HT-29 (cell line): Measurements from ENCODE around the gene COBLL1. TPM values are rescaled to one million over a fixed set of nuclear protein-coding genes. Genes with fewer than 3 reads are reported as not detected.
A peak's percentile ranks its signal among the peaks of the same experiment; 100 is the strongest.

ENCODE experiments used
- DNase-seq: peaks from one replicate; pipeline ENCODE4 v3.0.0-alpha.2; 2015; ENCODE audit warnings: low spot score
- total RNA-seq: library from RNA; depleted of rRNA; stranded (reverse); fragments of >200 nt; shearing (Covaris generic); gene quantifications from 2 replicates; pipeline ENCODE4 v1.2.3, GENCODE V29; 2014

The COBLL1 gene
- total RNA-seq, 1 experiment from 2014 or later: 12.4 TPM

DNA sequence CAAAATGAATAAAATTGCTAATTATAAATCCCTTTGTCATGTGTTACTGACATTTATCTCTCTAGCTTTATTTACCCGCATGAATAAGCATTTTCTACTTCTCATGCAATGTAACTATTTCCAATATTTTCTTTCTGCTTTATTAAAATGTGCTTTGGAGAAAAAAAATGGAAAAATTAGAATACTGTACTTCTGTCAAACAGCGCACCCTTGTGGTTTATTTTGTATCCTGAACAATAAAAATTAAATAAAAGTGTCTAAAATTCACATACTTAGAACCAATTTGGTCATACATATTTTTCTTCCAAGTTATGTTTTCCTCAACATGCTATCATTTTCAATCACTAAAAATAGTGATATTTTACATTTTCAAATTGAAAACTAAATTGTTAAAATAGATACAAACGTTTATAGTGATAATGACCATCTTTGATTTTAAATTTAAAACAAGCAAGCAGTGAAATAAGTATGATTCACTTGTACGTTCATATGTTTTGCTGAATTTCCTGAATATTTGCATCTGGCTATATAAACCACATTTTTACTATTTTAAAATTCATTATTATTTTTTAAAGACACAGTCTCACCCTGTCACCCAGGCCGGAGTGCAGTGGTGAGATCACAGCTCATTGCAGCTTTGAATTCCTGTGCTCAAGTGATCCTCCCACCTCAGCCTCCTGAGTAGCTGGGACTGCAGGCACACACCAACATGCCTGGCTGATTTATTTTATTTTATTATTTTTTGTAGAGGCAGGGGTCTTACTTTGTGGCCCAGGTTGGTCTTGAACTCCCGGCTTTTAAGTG, 124.4 kb downstream of the COBLL1 start:
- peak; percentile 54 for DNase-seq

- no peak for DNase-seq
Measured at GRCh38 chr2:164714471-164714870, 127.2 kb downstream of the COBLL1 start.

DNA sequence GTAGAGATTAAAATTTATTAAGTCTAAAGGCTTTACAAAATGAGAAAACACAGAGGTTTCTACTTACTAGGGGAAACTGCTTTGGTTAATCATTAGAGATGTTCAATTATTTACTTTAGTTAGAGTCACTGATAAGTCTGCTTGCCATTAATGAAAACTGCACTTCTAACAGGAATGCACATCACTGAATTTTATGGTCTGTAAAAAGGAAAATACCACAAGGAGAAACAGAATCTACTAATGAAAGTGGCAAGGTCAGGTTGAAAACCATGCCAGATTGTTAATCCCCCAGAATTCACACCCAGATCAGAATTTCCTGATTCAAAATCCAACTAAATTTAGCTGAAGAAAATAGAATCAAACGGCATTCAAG, 129.9 kb downstream of the COBLL1 start:
- DNase-seq: peak; percentile 77

- peak; percentile 85 for DNase-seq
Measured at GRCh38 chr2:164710837-164711765, 130.5 kb downstream of the COBLL1 start.

- DNase-seq: peak; percentile 24
Measured at GRCh38 chr2:164710252-164710836, 131.3 kb downstream of the COBLL1 start.

GRCh38 chr2:164706522-164706921, 135.1 kb downstream of the COBLL1 start:
- DNase-seq: no peak

GRCh38 chr2:164705412-164706167, 136.0 kb downstream of the COBLL1 start:
- DNase-seq: no peak

- DNase-seq: no peak
Measured at GRCh38 chr2:164703915-164704706, 137.5 kb downstream of the COBLL1 start.

- no peak for DNase-seq
Measured at GRCh38 chr2:164701565-164701964, 140.1 kb downstream of the COBLL1 start.

DNA sequence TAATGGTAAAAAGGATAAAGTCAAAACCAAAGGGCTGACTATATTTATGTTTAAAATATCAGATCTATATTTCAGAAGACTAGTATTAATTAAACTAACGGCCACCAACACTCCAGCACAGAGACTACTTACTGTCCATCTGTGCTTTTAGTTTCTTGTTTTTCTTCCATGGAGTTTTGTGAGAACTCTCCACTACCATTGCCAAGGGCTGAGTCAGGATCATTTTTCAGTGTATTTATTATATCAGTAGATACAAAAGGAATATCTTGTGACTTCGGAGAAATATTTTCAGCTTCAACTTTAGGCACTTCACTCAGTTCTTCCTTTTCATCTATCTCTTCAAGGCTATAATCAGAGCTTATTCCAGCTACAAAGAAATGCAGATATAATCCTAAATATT, 141.2 kb downstream of the COBLL1 start:
- DNase-seq: no peak

DNA sequence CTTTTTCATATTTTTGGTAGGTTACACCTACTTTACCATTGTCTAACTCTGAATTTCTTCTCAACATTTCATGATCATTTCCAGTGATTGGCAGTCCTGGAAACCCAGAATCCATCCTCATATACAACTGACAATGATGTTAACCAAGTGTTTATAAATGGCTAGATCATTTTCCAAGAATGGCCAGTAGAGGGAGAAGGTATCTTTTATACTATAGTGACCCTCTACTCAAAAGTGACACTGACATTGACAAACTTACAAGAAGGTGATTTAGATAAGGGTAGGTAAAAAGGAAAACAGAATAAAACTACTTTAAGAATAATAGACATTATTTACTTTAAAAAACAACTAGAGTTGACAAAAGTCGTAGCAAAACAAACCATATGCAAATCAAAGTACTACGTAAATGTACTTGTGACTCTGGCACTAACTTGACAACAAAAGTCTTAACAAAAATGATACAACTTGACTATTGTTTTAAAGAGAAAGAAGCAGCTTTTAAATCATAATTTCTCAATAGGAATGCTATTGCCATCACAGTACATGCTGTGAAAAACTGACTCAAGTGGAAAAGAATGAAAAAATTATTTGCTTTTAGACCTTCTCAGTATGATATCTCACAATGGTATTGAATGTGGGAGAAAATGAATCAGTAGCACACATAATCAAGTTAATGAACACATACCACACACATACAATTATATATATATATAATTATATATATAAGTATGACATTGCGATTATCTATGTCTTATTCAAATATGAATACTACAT, 143.7 kb downstream of the COBLL1 start:
- peak; percentile 63 for DNase-seq

DNA sequence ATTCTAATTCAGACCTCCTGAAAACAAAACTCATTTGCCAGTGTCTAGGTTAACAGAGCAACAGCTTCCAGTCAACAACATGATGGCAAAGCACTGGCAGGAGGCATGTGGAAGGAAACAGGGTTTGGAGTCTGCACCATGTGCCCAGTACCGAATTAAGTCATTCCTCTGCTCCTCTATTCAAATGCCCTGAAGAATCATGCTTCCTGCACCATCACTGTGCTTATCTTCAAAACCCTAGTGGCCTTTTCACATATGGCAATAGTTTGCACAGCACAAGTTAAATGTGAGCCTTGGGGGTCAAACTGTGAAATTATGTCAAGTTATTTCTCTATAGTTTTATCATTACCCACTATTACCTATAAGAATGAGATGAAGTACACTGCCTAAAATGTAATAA, 145.0 kb downstream of the COBLL1 start:
- no peak for DNase-seq

DNA sequence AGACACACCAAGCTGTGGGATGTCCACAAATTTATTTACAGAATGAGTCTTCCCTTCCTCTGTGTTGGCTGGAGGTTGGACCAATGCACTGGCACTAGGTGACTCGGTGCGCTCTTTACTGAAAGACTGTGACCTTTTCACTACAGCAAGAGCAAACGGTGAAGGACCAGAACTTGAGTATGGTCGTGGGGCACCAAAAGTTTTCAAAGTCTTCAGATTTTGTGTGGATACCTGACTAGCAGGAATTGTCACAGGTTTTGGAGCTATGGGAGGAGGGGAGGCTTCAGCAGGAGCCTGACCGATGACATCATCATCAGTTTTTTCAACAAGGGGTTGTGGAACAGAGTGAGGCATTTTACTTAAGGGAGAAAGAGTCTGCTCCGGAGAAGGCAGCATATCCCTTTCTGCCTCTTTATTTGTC, 147.3 kb downstream of the COBLL1 start:
- no peak for DNase-seq

DNA sequence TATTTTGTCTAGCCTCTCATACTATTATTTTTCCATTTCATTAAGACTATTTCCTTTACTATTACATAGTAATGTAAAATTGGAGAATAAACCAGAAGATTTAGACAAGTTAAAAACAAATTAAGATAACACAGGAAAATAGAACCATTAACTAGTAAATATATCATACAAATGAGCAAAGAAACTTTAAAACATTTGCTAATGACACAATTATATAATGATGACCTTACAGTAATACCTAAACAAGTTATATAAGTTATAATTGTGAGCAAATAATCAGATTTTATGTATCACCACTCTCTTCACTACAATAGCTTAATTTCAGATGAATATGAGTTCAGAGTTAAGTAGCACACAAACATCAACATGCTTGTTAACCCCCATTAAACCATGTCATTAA, 147.8 kb downstream of the COBLL1 start:
- DNase-seq: no peak

DNA sequence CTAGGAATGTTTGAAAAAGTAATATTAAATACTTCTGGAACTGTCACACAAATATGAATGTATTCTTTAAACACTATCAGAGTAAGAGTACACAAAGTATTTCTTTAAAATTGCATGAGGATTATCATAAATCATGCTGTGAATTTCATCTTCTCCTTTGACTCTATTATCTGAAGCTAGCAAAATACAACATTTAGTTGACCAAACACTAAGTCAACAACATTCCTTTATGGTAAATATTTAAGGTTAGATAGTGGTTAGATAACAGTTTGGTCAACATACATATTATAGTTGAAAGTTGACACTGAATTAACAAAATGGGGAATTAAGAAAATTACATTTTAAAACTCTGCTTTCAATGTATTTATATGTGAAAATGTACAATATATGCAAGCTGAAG, 148.2 kb downstream of the COBLL1 start:
- no peak for DNase-seq

DNA sequence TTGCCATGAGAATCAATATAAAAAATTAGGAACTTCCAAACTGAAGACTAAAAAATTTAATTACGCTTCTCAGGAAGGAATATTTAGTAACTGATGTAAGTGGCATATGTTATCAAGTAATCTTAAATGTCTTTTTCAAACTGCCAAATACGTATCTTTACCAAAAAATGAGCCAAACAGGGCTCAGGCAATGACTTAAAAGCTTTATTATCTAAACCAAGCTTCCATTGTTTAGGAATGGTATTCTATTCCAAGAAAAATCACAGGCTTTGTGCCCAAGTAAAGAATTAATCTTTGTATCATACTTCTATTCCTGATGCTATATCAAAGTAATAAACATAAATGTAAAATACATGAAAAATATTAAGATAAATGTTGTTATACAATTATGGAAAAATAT, 148.7 kb downstream of the COBLL1 start:
- no peak for DNase-seq

GRCh38 chr2:164692114-164692513, 149.5 kb downstream of the COBLL1 start:
- no peak for DNase-seq

- DNase-seq: no peak
Measured at GRCh38 chr2:164691346-164691887, 150.2 kb downstream of the COBLL1 start.

DNA sequence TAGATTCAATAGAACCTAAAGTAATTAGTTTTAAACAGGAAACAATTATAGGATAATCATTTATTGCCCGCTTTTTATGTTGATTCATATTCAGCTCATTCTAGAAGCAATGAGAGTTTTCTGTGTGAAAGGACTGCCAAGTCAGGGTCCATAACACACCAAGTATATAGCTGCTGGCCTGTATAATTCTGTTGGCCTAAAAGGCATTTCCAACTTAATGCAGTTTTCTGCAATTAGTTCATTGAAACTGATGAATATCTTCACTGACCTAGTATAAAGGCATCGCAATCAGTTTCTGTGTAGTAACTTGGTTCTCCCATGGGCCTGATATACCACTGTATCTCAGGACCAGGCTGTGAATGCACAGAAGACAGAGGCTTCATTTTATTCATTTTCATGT, 151.3 kb downstream of the COBLL1 start:
- no peak for DNase-seq
